ENCODE measurements around the gene SS18L1. TPM values are rescaled to one million over a fixed set of nuclear protein-coding genes. Genes with fewer than 3 reads are reported as not detected.

SS18L1 gene
- total and polyA plus RNA-seq, 2 experiments from 2014 or later: 6.5 to 32.6 TPM

DNA sequence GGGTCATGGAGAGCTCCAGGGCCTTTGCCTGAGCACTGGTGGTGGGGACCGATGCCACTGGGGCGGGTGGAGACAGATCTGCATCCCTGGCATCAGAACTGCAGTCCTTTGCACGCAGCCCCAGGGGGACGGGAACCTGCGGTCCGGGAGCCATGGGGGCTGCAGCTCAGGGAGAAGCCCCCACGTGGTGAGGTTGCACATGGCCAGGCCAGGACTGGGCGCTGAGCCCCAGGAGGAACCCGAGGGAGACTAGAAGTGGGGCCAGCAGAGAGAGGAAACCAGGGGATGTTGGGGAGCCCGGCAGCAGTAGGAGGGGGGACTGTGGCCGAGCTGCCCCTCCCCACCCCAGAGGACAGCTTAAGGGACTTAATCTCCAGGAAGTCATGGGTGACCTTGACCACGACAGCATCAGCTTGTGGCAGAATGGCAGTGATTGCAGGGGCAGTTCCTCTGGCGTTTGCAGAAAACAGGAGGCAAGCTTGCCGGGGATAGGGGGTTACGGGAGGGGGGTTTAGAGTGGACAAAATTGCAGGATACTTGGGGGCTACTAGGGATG lies 39.3 kb upstream of the SS18L1 start:
- Histone ChIP-seq H3K9me2 (ENCODE audit: insufficient read depth) (no peaks in the 10 kb centered on the region), H3K27ac (ENCODE audit: low read depth) (no peak overlapping the region), H3K36me3 (ENCODE audit: insufficient read depth) (no peaks in the 10 kb centered on the region), H3K79me2 (replicated peaks; ENCODE audit: insufficient read depth) (no peaks in the 10 kb centered on the region), H3K27me3 (ENCODE audit: insufficient read depth) (no peaks in the 10 kb centered on the region), H3K4me1 (ENCODE audit: insufficient read depth) (no peaks in the 10 kb centered on the region), H4K20me1 (replicated peaks; ENCODE audit: insufficient read depth) (no peaks in the 10 kb centered on the region), H3F3A (replicated peaks; ENCODE audit: low read depth) (no peaks in the 10 kb centered on the region), H2AFZ (no peak overlapping the region), H3K4me3 (no peak overlapping the region), H3K4me2 (no peak overlapping the region)
- ATAC-seq (0 out of 3 replicates have a peak, but pooled peaks have one; percentile 19), DNase-seq (ENCODE audit: low spot score) (no peak)
- H3K9me3 Mint-ChIP-seq: peaks cover 34% of the 10 kb centered on the region
- no peak for TF ChIP-seq EZH2phosphoT487 (IDR thresholded peaks at IDR 0.05; ENCODE audit: unreplicated experiment)
- TF ChIP-seq, protein P1, sequence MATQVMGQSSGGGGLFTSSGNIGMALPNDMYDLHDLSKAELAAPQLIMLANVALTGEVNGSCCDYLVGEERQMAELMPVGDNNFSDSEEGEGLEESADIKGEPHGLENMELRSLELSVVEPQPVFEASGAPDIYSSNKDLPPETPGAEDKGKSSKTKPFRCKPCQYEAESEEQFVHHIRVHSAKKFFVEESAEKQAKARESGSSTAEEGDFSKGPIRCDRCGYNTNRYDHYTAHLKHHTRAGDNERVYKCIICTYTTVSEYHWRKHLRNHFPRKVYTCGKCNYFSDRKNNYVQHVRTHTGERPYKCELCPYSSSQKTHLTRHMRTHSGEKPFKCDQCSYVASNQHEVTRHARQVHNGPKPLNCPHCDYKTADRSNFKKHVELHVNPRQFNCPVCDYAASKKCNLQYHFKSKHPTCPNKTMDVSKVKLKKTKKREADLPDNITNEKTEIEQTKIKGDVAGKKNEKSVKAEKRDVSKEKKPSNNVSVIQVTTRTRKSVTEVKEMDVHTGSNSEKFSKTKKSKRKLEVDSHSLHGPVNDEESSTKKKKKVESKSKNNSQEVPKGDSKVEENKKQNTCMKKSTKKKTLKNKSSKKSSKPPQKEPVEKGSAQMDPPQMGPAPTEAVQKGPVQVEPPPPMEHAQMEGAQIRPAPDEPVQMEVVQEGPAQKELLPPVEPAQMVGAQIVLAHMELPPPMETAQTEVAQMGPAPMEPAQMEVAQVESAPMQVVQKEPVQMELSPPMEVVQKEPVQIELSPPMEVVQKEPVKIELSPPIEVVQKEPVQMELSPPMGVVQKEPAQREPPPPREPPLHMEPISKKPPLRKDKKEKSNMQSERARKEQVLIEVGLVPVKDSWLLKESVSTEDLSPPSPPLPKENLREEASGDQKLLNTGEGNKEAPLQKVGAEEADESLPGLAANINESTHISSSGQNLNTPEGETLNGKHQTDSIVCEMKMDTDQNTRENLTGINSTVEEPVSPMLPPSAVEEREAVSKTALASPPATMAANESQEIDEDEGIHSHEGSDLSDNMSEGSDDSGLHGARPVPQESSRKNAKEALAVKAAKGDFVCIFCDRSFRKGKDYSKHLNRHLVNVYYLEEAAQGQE (IDR thresholded peaks at IDR 0.05; ENCODE audit: unreplicated experiment): no peak
- TF ChIP-seq, protein P2, sequence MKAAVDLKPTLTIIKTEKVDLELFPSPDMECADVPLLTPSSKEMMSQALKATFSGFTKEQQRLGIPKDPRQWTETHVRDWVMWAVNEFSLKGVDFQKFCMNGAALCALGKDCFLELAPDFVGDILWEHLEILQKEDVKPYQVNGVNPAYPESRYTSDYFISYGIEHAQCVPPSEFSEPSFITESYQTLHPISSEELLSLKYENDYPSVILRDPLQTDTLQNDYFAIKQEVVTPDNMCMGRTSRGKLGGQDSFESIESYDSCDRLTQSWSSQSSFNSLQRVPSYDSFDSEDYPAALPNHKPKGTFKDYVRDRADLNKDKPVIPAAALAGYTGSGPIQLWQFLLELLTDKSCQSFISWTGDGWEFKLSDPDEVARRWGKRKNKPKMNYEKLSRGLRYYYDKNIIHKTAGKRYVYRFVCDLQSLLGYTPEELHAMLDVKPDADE (IDR thresholded peaks at IDR 0.05): no peak
- TF ChIP-seq ZNF114 (CRISPR knock-in tag; IDR thresholded peaks at IDR 0.05): no peak
- TF ChIP-seq POLR2AphosphoS5 (IDR thresholded peaks at IDR 0.05; ENCODE audit: low read depth): no peak
- TF ChIP-seq ZNF331 (CRISPR knock-in tag; IDR thresholded peaks at IDR 0.05; ENCODE audit: low read depth): no peak
- no peak for TF ChIP-seq CREB1 (CRISPR knock-in tag; IDR thresholded peaks at IDR 0.05; ENCODE audit: low read depth)
- TF ChIP-seq, protein P3, sequence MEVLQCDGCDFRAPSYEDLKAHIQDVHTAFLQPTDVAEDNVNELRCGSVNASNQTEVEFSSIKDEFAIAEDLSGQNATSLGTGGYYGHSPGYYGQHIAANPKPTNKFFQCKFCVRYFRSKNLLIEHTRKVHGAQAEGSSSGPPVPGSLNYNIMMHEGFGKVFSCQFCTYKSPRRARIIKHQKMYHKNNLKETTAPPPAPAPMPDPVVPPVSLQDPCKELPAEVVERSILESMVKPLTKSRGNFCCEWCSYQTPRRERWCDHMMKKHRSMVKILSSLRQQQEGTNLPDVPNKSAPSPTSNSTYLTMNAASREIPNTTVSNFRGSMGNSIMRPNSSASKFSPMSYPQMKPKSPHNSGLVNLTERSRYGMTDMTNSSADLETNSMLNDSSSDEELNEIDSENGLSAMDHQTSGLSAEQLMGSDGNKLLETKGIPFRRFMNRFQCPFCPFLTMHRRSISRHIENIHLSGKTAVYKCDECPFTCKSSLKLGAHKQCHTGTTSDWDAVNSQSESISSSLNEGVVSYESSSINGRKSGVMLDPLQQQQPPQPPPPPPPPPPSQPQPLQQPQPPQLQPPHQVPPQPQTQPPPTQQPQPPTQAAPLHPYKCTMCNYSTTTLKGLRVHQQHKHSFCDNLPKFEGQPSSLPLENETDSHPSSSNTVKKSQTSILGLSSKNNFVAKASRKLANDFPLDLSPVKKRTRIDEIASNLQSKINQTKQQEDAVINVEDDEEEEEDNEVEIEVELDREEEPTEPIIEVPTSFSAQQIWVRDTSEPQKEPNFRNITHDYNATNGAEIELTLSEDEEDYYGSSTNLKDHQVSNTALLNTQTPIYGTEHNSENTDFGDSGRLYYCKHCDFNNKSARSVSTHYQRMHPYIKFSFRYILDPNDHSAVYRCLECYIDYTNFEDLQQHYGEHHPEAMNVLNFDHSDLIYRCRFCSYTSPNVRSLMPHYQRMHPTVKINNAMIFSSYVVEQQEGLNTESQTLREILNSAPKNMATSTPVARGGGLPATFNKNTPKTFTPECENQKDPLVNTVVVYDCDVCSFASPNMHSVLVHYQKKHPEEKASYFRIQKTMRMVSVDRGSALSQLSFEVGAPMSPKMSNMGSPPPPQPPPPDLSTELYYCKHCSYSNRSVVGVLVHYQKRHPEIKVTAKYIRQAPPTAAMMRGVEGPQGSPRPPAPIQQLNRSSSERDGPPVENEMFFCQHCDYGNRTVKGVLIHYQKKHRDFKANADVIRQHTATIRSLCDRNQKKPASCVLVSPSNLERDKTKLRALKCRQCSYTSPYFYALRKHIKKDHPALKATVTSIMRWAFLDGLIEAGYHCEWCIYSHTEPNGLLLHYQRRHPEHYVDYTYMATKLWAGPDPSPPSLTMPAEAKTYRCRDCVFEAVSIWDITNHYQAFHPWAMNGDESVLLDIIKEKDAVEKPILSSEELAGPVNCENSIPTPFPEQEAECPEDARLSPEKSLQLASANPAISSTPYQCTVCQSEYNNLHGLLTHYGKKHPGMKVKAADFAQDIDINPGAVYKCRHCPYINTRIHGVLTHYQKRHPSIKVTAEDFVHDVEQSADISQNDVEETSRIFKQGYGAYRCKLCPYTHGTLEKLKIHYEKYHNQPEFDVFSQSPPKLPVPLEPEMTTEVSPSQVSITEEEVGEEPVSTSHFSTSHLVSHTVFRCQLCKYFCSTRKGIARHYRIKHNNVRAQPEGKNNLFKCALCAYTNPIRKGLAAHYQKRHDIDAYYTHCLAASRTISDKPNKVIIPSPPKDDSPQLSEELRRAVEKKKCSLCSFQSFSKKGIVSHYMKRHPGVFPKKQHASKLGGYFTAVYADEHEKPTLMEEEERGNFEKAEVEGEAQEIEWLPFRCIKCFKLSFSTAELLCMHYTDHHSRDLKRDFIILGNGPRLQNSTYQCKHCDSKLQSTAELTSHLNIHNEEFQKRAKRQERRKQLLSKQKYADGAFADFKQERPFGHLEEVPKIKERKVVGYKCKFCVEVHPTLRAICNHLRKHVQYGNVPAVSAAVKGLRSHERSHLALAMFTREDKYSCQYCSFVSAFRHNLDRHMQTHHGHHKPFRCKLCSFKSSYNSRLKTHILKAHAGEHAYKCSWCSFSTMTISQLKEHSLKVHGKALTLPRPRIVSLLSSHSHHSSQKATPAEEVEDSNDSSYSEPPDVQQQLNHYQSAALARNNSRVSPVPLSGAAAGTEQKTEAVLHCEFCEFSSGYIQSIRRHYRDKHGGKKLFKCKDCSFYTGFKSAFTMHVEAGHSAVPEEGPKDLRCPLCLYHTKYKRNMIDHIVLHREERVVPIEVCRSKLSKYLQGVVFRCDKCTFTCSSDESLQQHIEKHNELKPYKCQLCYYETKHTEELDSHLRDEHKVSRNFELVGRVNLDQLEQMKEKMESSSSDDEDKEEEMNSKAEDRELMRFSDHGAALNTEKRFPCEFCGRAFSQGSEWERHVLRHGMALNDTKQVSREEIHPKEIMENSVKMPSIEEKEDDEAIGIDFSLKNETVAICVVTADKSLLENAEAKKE (CRISPR knock-in tag; IDR thresholded peaks at IDR 0.05): no peak
- TF ChIP-seq, protein P4, sequence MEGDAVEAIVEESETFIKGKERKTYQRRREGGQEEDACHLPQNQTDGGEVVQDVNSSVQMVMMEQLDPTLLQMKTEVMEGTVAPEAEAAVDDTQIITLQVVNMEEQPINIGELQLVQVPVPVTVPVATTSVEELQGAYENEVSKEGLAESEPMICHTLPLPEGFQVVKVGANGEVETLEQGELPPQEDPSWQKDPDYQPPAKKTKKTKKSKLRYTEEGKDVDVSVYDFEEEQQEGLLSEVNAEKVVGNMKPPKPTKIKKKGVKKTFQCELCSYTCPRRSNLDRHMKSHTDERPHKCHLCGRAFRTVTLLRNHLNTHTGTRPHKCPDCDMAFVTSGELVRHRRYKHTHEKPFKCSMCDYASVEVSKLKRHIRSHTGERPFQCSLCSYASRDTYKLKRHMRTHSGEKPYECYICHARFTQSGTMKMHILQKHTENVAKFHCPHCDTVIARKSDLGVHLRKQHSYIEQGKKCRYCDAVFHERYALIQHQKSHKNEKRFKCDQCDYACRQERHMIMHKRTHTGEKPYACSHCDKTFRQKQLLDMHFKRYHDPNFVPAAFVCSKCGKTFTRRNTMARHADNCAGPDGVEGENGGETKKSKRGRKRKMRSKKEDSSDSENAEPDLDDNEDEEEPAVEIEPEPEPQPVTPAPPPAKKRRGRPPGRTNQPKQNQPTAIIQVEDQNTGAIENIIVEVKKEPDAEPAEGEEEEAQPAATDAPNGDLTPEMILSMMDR (conservative IDR thresholded peaks at IDR 0.05; ENCODE audit: low read depth in 2 of 2): no peak
- no peak for TF ChIP-seq EZH2 (IDR thresholded peaks at IDR 0.05; ENCODE audit: low read depth, unreplicated experiment)
- no peak for TF ChIP-seq STAT1 (IDR thresholded peaks at IDR 0.05; ENCODE audit: unreplicated experiment)
- TF ChIP-seq NANOG (IDR thresholded peaks at IDR 0.05; ENCODE audit: borderline replicate concordance): no peak
- no peak for TF ChIP-seq JUNB (IDR thresholded peaks at IDR 0.05; ENCODE audit: unreplicated experiment)
- no peak overlapping the region for H3K27ac Mint-ChIP-seq
- H3K36me3 Mint-ChIP-seq (ENCODE audit: low read depth): peaks cover 10% of the 10 kb centered on the region
- H3K27me3 Mint-ChIP-seq (ENCODE audit: insufficient read depth, low read depth, poor library complexity): peaks cover 18% of the 10 kb centered on the region
- H3K4me1 Mint-ChIP-seq: peaks cover 8% of the 10 kb centered on the region
- no peak overlapping the region for H3K4me3 Mint-ChIP-seq
